ENCODE measurements around the gene EPHA8.

The EPHA8 gene

GRCh38 chr1:22535399-22535798, 27.9 kb upstream of the EPHA8 start:
- no peak overlapping the region for H3K27ac ChIP-seq (replicated peaks)
- no peaks in the 10 kb centered on the region for H3K27me3 ChIP-seq (ENCODE audit: insufficient read depth, poor library complexity, severe bottlenecking)
- TF ChIP-seq CTCF (IDR thresholded peaks at IDR 0.05; ENCODE audit: insufficient read depth, low read length) (no peak), REST (IDR thresholded peaks at IDR 0.05; ENCODE audit: insufficient replicate concordance, low read depth) (no peak), SPI1 (IDR thresholded peaks at IDR 0.05; ENCODE audit: borderline replicate concordance, low read depth) (no peak), GABPA (IDR thresholded peaks at IDR 0.05; ENCODE audit: low read depth) (no peak), POLR2AphosphoS5 (IDR thresholded peaks at IDR 0.05; ENCODE audit: low read depth) (no peak)
- no peak overlapping the region for H3K4me3 ChIP-seq (replicated peaks; ENCODE audit: insufficient read depth, low read length)
- DNase-seq (ENCODE audit: low read depth in 1 of 2, low spot score in 1 of 2) = no peak

- no peak overlapping the region for H3K4me3 ChIP-seq (replicated peaks; ENCODE audit: insufficient read depth, low read length)
- no peak for DNase-seq (ENCODE audit: low read depth in 1 of 2, low spot score in 1 of 2)
- TF ChIP-seq CTCF (IDR thresholded peaks at IDR 0.05; ENCODE audit: insufficient read depth, low read length) (no peak), POLR2AphosphoS5 (IDR thresholded peaks at IDR 0.05; ENCODE audit: low read depth) (no peak), SPI1 (IDR thresholded peaks at IDR 0.05; ENCODE audit: borderline replicate concordance, low read depth) (no peak), REST (IDR thresholded peaks at IDR 0.05; ENCODE audit: insufficient replicate concordance, low read depth) (no peak), GABPA (IDR thresholded peaks at IDR 0.05; ENCODE audit: low read depth) (no peak)
- no peak overlapping the region for H3K27ac ChIP-seq (replicated peaks)
- no peaks in the 10 kb centered on the region for H3K27me3 ChIP-seq (ENCODE audit: insufficient read depth, poor library complexity, severe bottlenecking)
Observed at GRCh38 chr1:22536506-22536905, 26.8 kb upstream of the EPHA8 start.

GRCh38 chr1:22537441-22538139, 25.7 kb upstream of the EPHA8 start:
- Histone ChIP-seq H3K27me3 (ENCODE audit: insufficient read depth, poor library complexity, severe bottlenecking) (no peaks in the 10 kb centered on the region), H3K4me3 (replicated peaks; ENCODE audit: insufficient read depth, low read length) (no peak overlapping the region), H3K27ac (replicated peaks) (no peak overlapping the region)
- no peak for DNase-seq (ENCODE audit: low read depth in 1 of 2, low spot score in 1 of 2)
- TF ChIP-seq SPI1 (IDR thresholded peaks at IDR 0.05; ENCODE audit: borderline replicate concordance, low read depth) (no peak), POLR2AphosphoS5 (IDR thresholded peaks at IDR 0.05; ENCODE audit: low read depth) (no peak), CTCF (IDR thresholded peaks at IDR 0.05; ENCODE audit: insufficient read depth, low read length) (no peak), GABPA (IDR thresholded peaks at IDR 0.05; ENCODE audit: low read depth) (no peak), REST (IDR thresholded peaks at IDR 0.05; ENCODE audit: insufficient replicate concordance, low read depth) (no peak)

Measured in HL-60 (cell line).